GM18870 (cell line): ENCODE data around the gene LRRC75B.
"Not testable (repeated sequence)": the region's sequence is repeated elsewhere in the genome, so short reads cannot be mapped to it uniquely, and the experiment has no call there.

Source experiments
- ATAC-seq: cut with Tn5 transposase; IDR thresholded peaks from one replicate; pipeline ENCODE4 v1.9.1; 2021; ENCODE audit warnings: moderate library complexity; ENCODE audit not compliant: unreplicated experiment

Gene LRRC75B

DNA sequence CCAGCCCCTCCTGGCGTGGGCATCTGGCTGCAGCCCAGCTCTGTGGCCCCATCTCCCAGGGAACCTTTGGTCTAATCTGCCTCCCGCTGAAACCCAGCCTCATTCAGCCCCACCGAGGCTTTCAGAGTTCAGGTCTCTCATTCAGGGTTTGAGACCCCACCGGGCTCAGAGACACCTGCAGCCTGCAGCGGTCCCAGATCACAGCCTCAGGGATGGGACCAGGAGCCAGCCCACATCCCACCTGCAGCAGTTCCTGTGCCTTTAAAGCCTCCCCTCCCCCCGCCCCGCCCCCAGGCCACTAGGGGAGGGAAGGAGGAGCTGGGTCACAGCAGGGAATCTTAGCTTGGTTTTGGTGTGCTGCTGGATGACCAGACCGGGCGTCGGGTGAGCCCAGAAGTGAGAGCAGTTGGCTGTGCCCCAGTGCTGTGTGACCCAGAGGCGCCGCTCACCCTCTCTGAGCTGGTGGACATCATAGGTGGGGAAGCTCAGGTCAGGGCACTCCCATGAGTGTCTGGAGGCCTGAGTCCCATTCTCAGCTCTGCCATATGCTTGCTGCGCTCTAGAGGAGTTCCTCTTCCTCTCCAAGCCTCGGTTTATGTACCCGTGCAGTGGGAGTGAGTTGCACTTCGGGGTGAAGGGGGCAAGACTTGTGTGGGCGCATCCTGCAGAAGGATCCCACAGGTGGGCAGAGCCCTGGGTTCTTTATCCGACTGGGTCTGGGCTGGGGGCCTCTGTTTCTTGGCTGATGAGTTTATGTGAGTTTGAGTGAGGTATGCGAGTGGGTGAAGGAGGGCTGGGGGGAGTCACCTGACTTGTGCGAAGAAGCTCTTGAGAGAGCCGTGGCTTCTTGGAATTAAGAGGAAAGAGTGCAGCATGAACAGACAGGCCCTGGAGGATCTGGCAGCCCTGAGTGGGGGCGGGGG lies 10.2 kb upstream of the LRRC75B start, which contains the start of gene GGT1:
Gene GGT1, plus strand, starts transcription at position 347 of the 923 bp plus-strand sequence. CDS start 7,889 bp downstream, outside the sequence.
- ATAC-seq: not testable (repeated sequence)

DNA sequence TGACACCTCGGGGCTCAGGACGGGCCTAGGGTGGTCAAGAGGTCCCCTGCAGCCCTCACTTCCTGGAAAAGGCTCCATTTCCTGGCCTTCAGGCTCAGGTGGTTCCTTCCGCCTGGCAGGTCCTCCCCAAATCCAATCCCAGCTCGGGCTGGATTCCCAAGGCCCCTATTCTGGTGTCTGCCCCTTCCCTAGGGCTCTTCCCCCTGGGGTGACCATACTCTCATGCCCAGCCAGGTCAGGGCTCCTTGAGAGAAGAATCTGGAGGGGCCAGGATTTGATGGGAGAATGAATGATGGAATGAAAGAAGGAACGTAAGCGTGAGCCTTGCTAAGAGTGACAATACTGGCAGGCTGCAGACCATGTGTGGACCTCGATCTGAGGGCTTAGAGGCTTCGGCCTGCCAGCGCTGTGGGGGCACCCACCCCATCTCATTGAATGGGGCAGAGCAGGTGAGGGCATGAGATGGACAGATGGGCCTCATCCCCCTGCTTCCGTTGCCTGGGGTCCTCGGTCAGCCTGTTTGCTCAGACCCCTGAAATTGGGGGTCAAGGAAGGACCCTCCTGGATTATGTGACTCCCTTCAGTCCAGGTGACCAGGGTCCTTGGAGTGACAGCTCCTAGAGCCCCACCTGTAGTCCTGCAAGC lies 9.4 kb upstream of the LRRC75B start:
- ATAC-seq: not testable (repeated sequence)

DNA sequence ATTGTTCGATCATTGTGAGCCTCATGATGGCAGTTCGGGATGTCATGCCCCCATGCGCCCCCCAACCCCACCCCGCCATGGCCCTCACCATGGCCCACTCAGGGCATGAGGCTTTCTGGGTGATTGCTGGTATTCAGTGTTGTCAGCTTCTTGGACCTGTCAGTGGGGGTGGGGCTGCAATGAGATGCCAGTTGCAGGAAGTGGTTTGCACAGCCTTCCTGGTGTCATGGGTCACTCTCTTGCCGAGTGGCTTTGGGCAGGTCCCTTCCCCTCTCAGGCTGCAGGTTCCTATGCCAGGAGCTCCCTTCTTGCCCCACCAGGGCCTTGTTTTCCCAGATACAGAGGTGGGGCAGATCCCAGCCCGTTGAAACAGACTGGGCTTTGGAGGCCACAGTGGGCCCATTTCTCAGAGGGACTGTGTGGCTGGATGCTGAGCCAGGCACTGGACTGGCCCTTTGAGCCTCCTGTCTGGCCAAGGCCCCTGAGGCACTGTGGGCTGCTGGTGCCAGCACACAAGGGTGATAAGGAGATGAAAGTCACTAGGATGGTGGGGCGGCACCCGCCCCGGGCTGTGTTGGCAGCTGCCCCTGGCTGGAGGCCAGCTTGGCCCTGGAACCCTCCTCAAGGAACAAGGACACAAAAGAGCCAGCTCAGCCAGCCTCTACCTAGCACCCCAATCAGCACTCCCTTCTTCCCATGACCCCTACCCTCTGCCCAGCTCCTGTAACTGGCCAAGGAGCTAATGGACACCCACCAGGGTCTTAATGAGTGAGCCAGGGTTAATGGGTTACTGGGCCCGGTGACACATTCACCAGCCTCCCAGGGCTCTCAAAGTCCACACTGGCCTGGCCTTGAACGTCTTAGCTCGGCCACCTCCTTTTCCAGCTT lies 8.6 kb upstream of the LRRC75B start:
- ATAC-seq: no peak

DNA sequence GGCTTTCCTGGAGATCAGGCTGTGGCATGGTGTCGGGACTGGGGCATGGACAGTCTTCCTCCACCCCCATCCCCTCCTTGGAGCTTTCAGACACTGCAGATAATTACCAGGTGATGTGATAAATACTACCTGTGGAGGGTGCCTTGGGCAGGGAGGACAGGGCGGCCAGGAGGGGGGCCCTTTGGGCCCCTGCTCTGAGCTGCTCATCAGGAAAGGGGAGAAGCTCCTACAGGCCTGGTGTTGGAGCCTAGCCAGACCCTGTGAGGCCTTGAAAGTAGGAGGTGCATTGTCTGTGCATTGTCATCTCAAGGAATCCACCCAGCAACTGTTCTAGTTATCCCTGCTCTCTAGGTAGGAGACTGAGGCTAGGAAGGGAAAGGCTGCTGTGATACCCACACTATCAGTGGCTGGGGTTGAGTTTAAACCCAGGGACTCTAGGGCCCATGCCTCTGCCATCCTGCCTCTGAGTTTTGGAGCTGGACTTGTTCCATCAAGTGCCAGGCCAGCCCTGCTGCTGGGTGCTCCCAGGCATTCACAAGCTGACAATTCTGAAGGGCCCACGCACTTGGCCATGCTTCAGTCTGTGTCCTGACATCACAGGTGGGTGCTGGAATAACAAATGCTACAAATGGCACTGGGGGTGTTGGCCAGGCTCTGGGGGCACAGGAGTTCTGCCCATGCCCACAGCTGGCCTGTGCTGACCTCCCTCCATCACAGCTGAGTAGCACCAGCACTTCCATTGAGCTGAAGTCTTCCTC lies 7.3 kb upstream of the LRRC75B start:
- not testable (repeated sequence) for ATAC-seq

DNA sequence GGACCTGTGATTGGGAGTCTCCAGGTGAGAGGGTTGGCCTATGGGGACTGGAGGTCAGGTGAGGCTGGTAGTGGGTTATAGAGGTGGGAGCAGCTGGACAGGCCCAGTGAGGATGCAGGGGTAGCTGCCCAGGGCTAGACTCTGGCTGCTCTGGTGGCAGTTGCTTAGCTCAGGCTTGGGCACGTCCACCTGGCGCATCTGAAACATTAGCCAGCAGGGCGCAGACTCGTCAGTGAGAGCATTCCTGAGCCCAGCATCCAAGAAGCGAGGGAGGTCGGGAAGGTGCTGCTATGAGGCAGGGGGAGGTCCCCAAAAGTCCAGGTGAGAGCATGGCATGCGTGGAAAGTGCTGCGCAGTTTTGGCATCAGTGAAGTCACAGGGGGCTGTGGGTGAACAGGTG lies 6.6 kb upstream of the LRRC75B start:
- ATAC-seq: no peak

DNA sequence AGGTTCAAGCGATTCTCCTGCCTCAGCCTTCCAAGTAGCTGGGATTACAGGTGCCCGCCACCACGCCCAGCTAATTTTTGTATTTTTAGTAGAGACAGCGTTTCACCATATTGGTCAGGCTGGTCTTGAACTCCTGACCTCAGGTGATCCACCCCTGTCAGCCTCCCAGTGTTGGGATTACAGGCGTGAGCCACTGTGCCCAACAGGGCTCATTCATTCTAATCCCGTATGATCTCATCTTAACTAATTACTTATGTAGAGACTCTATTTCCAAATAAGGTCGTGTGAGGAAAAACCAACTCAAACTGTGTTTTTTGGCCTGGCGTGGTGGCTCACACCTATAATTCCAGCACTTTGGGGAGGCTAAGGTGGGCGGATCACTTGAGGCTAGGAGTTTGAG lies 4.2 kb upstream of the LRRC75B start:
- not testable (repeated sequence) for ATAC-seq

DNA sequence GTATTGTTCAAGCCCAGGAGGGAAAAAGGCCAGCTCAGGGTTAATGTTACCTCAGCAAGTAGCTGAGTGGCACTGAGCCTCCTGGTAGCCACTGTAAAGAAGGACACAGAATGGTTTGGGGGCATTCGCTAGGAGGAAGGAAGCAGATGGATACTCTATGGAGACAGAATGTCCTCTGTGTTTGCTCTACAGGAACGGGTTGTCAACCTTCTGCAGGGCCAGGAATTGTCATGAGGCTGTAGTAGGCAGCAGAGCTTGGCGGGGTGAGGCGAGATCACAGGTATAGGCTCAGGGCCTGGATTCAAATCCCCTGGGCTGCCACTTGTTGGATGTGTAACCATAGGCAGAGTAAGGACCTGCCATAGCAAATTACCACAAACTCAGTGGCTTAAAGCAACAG lies 3.0 kb upstream of the LRRC75B start:
- no peak for ATAC-seq

DNA sequence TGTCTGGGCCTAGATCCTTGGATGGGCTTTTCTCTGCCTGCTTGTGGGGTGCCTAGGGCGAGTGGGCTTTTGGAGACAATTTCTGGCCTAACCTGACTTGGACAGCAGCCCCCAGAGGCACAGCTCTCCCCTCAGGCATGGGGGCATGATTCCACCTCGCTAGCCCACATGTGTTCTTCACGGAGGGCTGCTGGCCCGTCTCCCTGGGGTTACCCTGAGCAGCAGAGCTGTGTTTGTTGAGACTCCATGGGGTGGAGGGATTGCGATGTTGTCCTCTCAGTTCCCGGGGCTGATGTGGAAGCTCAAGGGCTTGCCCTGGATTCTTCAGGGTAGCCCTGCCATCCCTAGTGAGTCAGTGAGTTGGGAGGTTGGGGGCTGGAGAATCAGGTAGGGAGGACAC lies 2.4 kb upstream of the LRRC75B start:
- ATAC-seq: no peak

DNA sequence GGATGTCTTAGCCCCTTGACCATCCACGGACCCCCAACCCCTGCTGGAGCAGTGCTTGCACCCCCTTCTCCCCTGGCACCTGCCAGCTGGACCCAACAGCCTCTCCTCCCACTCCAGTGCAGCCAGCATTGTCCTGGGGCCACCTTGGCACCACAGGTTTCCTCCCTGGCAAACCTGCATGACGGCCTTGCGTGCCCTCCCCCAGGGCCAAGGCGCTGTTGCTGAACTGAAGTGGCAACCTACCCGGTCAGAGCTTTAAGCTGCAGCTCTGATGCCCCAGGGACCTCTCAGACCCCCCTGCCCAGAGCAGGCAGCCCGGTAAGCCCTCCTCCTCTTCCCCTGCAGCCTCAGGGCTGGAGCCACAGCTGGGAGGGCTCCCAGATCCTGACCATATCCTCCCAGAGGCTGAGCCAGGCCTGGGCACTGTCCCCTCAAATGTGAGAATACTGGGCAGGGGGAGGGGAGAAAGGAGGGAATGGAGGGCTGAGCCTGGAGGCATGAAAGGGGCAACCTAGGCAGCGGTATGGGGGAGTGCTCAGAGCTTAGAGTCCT lies 1.8 kb upstream of the LRRC75B start:
- ATAC-seq: no peak

DNA sequence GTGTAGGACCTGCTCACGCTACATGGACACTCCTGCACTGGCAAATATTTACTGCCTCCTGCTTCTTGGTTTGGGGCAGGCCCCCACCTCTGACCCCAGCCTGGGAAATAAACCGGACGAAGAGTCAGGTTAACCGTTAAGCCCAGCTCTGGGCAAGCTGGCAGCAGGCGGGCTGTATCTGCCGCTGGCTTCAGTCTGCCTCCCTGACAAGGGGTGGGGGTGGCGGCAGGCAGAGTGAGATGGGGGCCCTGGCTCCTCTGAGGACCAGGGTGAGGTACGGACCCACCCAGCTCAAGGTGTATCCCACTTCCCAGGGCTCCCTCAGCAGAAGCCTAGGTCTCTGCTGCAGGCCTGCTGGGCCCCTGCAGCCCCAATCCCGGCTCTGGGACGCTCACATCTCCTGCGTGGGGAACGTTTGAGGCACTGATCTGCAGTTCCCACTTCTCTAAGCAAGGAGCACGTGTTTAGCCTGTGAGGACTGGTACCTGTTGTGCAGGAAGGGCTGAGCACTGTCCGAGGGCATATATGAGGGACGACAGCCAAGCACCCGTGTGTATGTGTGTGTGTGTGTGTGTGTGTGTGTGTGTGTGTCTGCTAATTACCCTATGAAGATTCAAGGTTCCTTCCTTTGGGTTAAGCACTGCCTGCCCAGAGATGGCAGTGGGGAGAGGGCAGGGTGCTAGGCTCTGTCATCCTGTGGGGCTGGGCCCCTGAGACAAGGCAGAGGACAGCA lies 1.1 kb upstream of the LRRC75B start:
- ATAC-seq: no peak

DNA sequence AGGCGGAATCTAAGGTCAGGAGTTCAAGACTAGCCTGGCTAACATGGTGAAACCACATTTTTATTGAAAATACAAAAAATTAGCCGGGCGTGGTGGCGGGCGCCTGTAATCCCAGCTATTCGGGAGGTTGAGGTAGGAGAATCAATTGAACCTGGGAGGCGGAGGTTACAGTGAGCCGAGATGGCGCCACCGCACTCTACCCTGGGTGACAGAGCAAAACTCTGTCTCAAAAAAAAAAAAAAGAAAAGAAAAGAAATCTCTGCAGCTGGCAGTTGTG lies 624 bp upstream of the LRRC75B start:
- not testable (repeated sequence) for ATAC-seq

DNA sequence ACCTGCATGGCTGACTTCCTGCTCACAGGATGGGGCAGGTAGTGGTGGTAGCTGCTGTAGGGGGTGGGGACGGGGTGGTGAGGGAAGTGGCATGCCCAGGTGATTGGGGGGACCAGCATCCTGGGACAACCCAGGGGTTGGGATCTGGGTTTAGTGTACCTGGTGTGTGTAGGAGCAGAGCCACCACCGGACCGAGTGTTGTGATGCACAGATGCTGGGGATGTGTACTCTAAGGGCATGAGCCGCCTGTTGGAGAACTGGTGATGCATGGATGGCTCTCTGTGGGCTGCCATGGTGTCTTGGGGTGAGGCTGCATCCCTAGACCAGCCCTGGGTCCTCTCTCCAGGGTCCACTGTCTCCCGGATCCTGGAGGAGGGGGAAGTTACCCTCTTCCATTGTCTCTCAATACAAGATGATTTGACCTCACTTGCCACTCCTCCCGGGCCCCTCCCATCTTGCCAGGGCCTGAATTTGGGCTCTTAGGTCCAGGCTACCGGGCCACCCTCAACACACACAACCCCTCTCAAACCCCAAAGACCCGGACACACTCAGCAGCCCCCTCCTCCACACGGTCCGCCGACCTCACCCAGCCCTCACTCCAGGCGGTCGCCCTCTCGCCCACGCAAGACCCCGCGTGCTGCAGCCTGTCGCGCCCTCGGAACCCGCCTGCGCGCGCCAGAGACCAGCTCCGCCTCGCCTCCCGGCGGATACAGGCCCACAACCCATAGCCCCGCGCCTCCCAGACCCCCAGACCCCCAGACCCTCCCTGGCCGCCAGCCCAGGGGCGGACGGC lies 619 bp downstream of the LRRC75B start:
- ATAC-seq: no peak

DNA sequence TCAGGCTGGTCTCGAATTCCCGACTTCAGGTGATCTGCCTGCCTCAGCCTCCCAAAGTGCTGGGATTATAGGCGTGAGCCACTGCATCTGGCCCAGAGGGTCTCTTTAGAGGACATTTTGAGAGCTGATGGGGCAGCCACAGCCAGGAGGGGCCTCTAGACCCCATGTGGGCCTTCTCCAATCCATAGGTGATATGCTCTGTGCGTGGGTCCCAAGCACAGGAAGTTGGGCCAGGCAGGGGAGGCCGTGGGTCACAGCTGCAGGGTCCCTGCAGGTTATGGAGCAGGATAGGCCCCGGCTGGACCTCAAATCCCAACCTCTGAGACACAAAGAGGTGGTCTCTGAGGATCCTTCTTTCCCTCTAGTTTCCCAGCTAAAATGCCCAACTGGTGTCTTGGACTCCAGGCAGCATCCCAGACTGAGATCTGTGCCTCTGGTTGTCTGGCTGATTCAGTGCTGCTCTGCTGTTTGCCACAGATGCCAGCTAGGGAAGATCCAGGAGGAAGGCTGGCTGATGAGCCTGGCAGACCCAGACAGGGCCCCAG lies 1.5 kb downstream of the LRRC75B start:
- no peak for ATAC-seq

DNA sequence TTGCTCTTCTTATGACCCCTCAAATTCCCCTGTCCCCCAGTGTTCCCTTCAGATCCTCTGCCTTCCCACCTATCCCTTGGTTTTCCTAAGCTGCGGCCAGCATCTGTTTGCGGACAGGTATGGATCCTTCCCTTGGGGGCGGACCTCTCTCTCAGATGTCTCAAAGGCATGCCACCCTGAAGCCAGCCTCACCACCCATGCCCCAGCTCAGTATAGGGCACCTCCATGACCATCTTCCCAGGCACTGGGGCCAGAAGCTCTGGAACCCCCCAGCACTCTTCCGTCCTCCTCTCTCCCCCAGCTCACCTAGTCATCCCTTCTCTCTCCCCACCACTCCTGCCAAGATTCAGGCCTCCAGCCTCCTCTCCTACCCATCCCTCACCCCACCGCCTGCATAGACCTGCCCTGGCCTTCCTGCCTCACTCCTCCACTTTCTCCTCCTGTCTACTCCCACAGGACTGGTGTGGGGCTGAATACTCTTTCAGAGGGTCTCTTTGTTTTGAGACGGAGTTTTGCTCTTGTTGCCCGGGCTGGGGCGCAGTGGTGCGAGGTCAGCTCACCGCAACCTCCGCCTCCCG lies 2.2 kb downstream of the LRRC75B start:
- no peak for ATAC-seq

DNA sequence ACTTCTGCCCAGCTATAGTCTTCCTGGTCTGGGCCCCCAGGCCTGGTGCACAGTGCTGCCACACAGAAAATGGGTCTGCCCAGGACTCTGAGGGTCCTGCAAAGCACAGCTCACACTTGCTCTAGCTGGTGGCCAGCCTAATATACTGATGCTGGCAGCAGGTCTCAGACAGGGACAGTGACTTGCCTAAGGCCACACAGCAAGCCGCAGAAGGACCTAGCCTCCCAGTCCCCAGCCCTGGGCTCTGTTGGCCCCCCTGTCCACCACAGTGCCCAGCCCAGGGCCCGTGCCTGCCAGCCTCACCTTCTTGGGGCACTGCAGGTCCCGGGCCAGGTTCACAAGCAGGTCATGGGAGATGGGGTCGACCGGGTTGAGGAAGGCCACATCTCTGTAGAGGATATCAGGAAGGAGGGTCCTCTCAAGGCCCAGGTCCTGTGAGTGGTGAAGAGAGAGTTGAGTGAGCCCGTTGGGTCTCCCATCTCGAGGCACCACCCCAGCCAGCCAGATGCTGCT lies 3.3 kb downstream of the LRRC75B start:
- ATAC-seq: no peak

DNA sequence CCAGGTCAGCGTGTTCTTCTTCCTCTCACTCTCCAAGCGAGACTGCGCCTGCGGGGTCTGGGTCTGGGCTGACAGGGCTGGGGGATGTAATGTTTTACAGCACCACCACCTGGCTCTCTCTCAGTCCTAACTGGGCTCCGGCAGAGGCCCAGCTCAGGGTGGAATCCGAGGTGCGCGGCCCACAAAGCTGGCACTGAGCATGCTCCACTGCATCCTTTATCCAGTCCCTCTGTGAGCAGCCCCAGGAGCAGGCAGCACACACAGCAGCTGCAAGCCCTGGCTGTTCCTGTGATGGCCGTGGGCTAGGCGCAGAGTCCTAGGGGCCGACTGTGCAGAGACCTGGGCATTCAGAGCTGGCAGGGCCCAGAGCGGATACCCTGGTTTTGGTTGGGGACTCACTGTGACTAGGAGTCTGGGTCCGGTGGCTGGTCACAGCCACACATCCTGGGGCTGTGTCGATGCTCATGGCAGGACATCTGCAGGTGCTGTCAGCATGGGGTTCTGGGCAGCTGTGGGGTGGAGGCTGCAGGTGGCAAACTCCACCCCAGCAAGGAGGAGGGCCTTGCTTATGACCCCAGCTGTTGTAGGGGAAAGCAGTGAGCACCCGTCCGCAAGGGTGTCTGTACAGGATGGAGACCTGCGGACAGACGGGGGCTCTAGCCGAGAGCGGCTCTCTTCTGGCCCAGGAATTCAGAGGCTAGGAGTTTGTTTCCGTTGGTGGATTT lies 4.0 kb downstream of the LRRC75B start:
- no peak for ATAC-seq

DNA sequence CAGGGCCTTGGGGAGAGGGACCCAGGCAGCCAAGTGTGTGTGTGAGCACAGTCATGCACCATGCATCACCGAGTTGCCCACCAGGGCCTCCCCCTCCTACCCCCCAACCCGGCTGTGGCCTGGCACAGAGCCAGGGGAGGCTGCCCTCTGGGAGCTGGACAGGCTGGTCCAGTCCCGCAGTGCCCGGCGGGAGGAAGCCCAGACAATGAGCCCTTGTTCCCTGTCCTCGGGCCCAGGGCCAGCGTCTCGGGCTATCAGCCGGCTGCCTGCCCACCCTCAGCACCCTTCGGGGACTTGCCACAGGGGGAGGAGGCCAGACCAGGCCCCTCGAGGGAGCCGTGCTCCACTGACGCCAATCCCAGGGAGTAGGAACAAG lies 4.5 kb downstream of the LRRC75B start:
- no peak for ATAC-seq
